GM18505 (cell line): ENCODE results near the gene POLDIP2.
"Not testable (repeated sequence)": the region's sequence is repeated elsewhere in the genome, so short reads cannot be mapped to it uniquely, and the experiment has no call there.

Experiments used
- ATAC-seq: cut with Tn5 transposase; IDR thresholded peaks from one replicate; pipeline ENCODE4 v1.9.1; 2021; ENCODE audit not compliant: unreplicated experiment
- POLR2A ChIP-seq: IDR thresholded peaks from 4 replicates; pipeline ENCODE4 v1.6.1; 2011; ENCODE audit warnings: borderline replicate concordance; ENCODE audit not compliant: insufficient read depth, insufficient read length; ENCODE audit errors: extremely low read depth

Gene POLDIP2

DNA sequence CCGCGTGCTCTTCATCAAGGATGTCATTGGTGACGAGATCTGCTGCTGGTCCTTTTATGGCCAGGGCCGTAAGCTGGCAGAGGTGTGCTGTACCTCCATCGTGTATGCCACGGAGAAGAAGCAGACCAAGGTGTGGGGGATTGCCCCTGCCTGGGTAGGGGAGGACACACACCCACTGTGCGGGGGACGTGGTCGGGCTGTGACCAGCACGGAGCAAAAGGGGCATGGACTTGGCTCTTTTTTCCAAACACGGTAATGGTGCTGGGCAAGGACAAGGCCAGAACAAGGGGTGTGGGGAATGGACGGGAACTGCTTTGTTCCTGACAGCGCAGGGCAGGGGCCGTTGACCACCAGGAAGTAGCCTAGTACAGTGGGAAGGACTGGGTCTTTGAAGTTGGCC lies 15.0 kb downstream of the POLDIP2 start:
- no peak for ATAC-seq
- TF ChIP-seq POLR2A, result no peak

DNA sequence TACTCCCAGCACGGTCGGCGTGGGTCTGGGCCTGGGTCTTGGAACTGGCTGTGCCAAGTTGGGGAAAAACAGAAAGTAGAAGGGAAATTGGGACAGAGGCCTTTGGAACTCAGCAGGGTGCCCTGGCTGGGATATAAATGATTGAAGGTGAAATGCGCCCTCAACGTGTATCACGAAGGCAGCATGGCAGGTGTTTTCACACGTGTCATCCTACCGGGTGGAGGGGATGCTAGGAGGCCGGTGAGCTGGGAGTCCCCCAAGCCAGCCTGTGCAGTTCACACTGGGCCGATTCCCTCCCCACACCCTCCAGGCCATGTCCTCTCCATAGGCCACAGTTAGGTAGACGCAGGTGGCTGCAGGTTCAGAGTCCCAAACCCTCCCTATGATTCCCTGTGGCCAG lies 15.8 kb downstream of the POLDIP2 start:
- no peak for ATAC-seq

GRCh38 chr17:28340374-28340773 lies 17.0 kb downstream of the POLDIP2 start:
- ATAC-seq, result no peak
- TF ChIP-seq POLR2A, result no peak

More for the DNA sequence above, 15.8 kb downstream of the POLDIP2 start:
- TF ChIP-seq POLR2A, result no peak

GRCh38 chr17:28339431-28339830 lies 17.9 kb downstream of the POLDIP2 start:
- no peak for ATAC-seq
- TF ChIP-seq POLR2A, result no peak

GRCh38 chr17:28338769-28339212 lies 18.5 kb downstream of the POLDIP2 start:
- ATAC-seq, result not testable (repeated sequence)

- ATAC-seq, result no peak
Measured at GRCh38 chr17:28338056-28338768, 19.1 kb downstream of the POLDIP2 start.

DNA sequence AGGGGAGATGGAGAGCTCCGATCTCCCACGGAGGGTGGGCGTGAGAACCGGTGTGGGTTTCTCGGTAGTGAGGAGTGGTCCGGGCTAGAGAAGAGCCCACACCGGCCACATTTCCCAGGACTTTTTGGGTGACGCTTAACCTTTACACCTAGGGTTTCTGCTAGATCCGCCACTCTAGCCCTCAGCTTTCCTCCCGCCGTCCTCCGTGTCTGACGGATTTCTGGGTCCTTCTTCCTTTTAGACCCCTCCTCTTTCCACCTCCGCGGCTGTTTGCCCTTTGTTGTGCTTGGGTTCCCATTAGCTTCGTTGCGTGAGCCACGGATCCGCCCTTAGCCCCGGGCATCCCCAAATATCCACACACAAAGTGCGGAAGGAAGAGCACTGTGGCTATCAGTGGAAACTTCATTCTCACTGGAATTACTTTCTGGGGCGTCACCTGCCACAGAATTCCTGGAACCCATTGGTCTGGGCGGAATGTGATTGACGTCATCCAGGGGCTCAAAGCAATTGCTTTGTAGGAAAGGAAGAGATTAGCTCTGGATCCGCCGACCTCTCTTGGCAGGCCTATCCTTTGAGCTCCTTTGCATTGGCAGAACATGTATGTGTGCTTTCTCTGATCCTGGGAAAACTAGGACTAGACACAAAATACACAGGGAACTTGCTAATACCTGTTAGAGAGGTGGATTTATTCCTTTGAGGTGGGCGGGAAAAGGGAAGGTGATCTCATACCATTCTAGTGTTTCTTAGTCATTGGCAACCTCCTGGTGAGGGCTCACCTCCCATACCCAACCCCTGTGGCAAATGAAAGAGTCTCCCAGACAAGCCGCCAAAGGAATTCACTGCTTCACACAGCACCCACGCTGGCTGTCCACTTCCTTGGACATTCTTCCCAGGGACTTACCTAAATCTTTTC lies 21.1 kb downstream of the POLDIP2 start:
- ATAC-seq, result no peak
- TF ChIP-seq POLR2A, result no peak

More at GRCh38 chr17:28338056-28338768, 19.1 kb downstream of the POLDIP2 start:
- TF ChIP-seq POLR2A, result no peak

DNA sequence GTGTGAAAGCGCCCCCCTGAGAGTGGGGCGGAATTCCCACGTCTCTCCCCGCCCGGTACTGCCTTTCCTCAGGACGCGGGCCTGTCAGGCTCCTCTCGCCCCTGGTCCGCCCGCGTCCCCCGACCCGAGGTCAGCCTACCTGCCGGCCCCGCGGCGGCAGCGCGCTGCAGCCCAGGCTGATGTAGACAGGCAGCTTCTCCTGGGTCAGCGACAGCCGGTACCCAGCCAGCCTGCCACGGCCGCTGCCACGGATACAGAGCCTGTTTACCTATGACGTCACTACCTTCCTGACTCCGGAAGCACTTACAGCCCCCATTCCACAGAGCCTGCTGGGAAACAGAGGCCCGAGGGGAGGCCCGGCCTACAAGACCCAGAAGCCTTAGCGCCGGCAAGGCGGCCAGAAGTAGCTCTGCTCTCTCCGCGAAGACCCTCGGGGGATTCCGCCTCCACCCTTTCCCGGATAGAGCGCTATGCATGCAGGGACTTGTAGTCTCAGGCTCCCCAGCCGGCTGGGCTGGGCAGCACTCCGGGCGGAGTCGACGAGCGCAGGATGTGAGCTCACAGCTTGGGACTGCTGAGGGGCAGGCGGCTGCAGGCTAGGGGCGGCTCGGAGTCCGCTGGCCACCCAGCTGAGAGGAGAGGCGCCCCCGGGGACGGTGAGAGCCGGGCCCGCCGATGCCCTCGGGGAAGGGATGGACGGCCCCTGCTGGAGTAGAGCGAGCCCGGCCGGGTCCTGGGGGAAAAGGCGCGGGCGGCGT lies 21.9 kb downstream of the POLDIP2 start, which contains the start of the genes IFT20 and TNFAIP1:
IFT20 (minus strand) TSS at position 272 of the 758 bp plus-strand sequence. CDS start 3,487 bp downstream, outside the sequence.
TNFAIP1 (plus strand) TSS at position 561 of the 758 bp plus-strand sequence. CDS start 3,761 bp downstream, outside the sequence.
- peak; percentile 82 for TF ChIP-seq POLR2A
- peak; percentile 94 for ATAC-seq

- no peak for TF ChIP-seq POLR2A
- ATAC-seq, result no peak
Measured at GRCh38 chr17:28334666-28335200, 22.6 kb downstream of the POLDIP2 start.

GRCh38 chr17:28334171-28334570 lies 23.2 kb downstream of the POLDIP2 start:
- ATAC-seq, result no peak
- no peak for TF ChIP-seq POLR2A

DNA sequence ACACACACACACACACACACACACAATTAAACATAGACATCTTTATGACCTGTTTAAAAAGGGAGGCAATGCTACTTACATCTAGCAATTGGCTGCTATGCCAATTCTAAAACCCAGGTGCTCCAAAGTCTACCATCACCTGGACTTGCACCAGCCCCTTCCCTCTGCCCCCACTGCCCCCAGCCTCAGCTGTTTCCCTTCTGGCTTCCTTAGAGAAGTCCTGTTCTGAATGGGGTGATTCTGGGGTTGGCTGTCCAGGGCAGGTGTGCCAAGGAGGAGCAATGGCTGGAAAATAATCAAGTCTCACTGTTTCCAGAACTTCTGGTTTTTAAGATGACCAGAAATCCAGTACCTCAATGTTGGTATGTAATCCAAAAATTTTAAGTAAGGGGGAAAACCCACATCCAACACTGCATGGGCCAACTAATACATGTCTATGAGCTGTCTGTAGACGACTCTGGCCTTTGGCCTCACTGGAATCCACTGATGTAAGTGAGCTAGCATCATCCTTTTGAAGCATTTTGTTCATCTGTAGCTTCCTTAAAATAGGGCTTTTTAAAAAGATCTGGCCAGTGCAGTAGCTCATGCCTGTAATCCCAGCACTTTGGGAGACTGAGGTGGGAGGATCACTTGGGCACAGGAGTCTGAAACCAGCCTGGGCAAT lies 24.1 kb downstream of the POLDIP2 start:
- TF ChIP-seq POLR2A, result no peak
- no peak for ATAC-seq

GRCh38 chr17:28331891-28332420 lies 25.4 kb downstream of the POLDIP2 start:
- no peak for TF ChIP-seq POLR2A
- no peak for ATAC-seq
